HEK293 (cell line): ENCODE data around the gene SPOCK3.

Experiments
- CTCF ChIP-seq: fragments of 450-650 bp; formaldehyde crosslinking; IDR thresholded peaks from 2 replicates; pipeline ENCODE4 v1.5.1; 2016; ENCODE audit warnings: missing biosample characterization, missing genetic modification characterization
- SALL2 ChIP-seq: fragments of 450-650 bp; formaldehyde crosslinking; IDR thresholded peaks from 2 replicates; pipeline ENCODE4 v1.5.0; 2017; ENCODE audit warnings: missing biosample characterization, mild to moderate bottlenecking, missing genetic modification characterization, borderline replicate concordance
- SP2 ChIP-seq: fragments of 450-650 bp; formaldehyde crosslinking; IDR thresholded peaks from 2 replicates; pipeline ENCODE4 v1.5.1; 2016; ENCODE audit warnings: missing biosample characterization, missing genetic modification characterization
- SP3 ChIP-seq: fragments of 450-650 bp; formaldehyde crosslinking; IDR thresholded peaks from 2 replicates; pipeline ENCODE4 v1.5.1; 2016; ENCODE audit warnings: missing biosample characterization, missing genetic modification characterization
- YY1 ChIP-seq: fragments of 450-650 bp; formaldehyde crosslinking; IDR thresholded peaks from 2 replicates; pipeline ENCODE4 v1.5.1; 2018; ENCODE audit warnings: missing biosample characterization, missing genetic modification characterization
- YY2 ChIP-seq: fragments of 450-650 bp; formaldehyde crosslinking; IDR thresholded peaks from 2 replicates; pipeline ENCODE4 v1.5.1; 2016; ENCODE audit warnings: missing biosample characterization, missing genetic modification characterization
- ZNF2 ChIP-seq: fragments of 450-650 bp; formaldehyde crosslinking; IDR thresholded peaks from 2 replicates; pipeline ENCODE4 v1.5.1; 2016; ENCODE audit warnings: missing biosample characterization, missing genetic modification characterization
- ZNF560 ChIP-seq: fragments of 450-650 bp; formaldehyde crosslinking; IDR thresholded peaks from 2 replicates; pipeline ENCODE4 v1.5.1; 2017; ENCODE audit warnings: missing biosample characterization, missing genetic modification characterization, borderline replicate concordance
- ZNF704 ChIP-seq: fragments of 450-650 bp; formaldehyde crosslinking; IDR thresholded peaks from 2 replicates; pipeline ENCODE4 v1.5.1; 2016; ENCODE audit warnings: missing biosample characterization, missing genetic modification characterization

- TF ChIP-seq SP3 (tag by site-specific recombination) (no peak), CTCF (tag by site-specific recombination) (no peak), ZNF560 (tag by site-specific recombination) (no peak), YY2 (tag by site-specific recombination) (no peak), SP2 (no peak), YY1 (tag by site-specific recombination) (no peak), ZNF2 (tag by site-specific recombination) (no peak), SALL2 (tag by site-specific recombination) (no peak), ZNF704 (no peak)
Measured at GRCh38 chr4:167230744-167231143, 3.5 kb downstream of the SPOCK3 start.
